Jurkat, Clone E6-1 (cell line): Measurements from ENCODE around the gene KCTD21.
"Not testable (repeated sequence)": the region's sequence is repeated elsewhere in the genome, so short reads cannot be mapped to it uniquely, and the experiment has no call there.

Experiments
- DNase-seq: peaks from one replicate; pipeline ENCODE4 v3.0.0-alpha.2; 2011; ENCODE audit warnings: low read depth, low spot score
- H3K4me3 ChIP-seq: 2 replicates; pipeline ENCODE4 v1.5.1; 2011; ENCODE audit warnings: mild to moderate bottlenecking, low read length, control low read depth, moderate library complexity

KCTD21 gene

GRCh38 chr11:78189851-78190250 lies 1.4 kb upstream of the KCTD21 start:
- H3K4me3 ChIP-seq = peak overlapping the region; percentile 82; the same call in 1 of the 2 replicates
- no peak for DNase-seq

- H3K4me3 ChIP-seq = peak overlapping the region; percentile 82
- DNase-seq = no peak
Observed at GRCh38 chr11:78189174-78189724, 823 bp upstream of the KCTD21 start.

GRCh38 chr11:78187366-78188285 lies 800 bp downstream of the KCTD21 start:
- H3K4me3 ChIP-seq = peak overlapping the region; percentile 82
- DNase-seq = no peak

- H3K4me3 ChIP-seq = no peak overlapping the region
- DNase-seq = no peak
Observed at GRCh38 chr11:78181185-78181584, 7.2 kb downstream of the KCTD21 start.

- H3K4me3 ChIP-seq = no peak overlapping the region
- DNase-seq = no peak
Observed at GRCh38 chr11:78180751-78181150, 7.7 kb downstream of the KCTD21 start.

GRCh38 chr11:78179459-78180071 lies 8.9 kb downstream of the KCTD21 start:
- no peak for DNase-seq
- no peak overlapping the region for H3K4me3 ChIP-seq

- DNase-seq = no peak
- no peak overlapping the region for H3K4me3 ChIP-seq
Observed at GRCh38 chr11:78177216-78177615, 11.2 kb downstream of the KCTD21 start.

- DNase-seq = no peak
- no peak overlapping the region for H3K4me3 ChIP-seq
Observed at GRCh38 chr11:78176605-78177141, 11.8 kb downstream of the KCTD21 start.

GRCh38 chr11:78175862-78176261 lies 12.6 kb downstream of the KCTD21 start:
- H3K4me3 ChIP-seq, DNase-seq: not testable (repeated sequence)

- DNase-seq = no peak
- no peak overlapping the region for H3K4me3 ChIP-seq
Observed at GRCh38 chr11:78171951-78172350, 16.5 kb downstream of the KCTD21 start.

- no peak overlapping the region for H3K4me3 ChIP-seq
Observed at GRCh38 chr11:78170874-78171549, 17.4 kb downstream of the KCTD21 start.

GRCh38 chr11:78170413-78170812 lies 18.0 kb downstream of the KCTD21 start:
- no peak overlapping the region for H3K4me3 ChIP-seq
- no peak for DNase-seq

More at GRCh38 chr11:78170874-78171549, 17.4 kb downstream of the KCTD21 start:
- no peak for DNase-seq

- DNase-seq = no peak
- H3K4me3 ChIP-seq = no peak overlapping the region
Observed at GRCh38 chr11:78168539-78169477, 19.6 kb downstream of the KCTD21 start.

- H3K4me3 ChIP-seq = no peak overlapping the region
- no peak for DNase-seq
Observed at GRCh38 chr11:78166855-78167469, 21.5 kb downstream of the KCTD21 start.

GRCh38 chr11:78164471-78164870 lies 24.0 kb downstream of the KCTD21 start:
- H3K4me3 ChIP-seq = no peak overlapping the region
- DNase-seq = no peak

- no peak overlapping the region for H3K4me3 ChIP-seq
- no peak for DNase-seq
Observed at GRCh38 chr11:78163828-78164227, 24.6 kb downstream of the KCTD21 start.

- DNase-seq = no peak
- no peak overlapping the region for H3K4me3 ChIP-seq
Observed at GRCh38 chr11:78161962-78162371, 26.5 kb downstream of the KCTD21 start.

GRCh38 chr11:78161346-78161745 lies 27.1 kb downstream of the KCTD21 start:
- no peak overlapping the region for H3K4me3 ChIP-seq
- no peak for DNase-seq
